MM.1S (cell line): ENCODE measurements around the gene NOXO1.

Experiments used
- DNase-seq: peaks from one replicate; pipeline ENCODE4 v3.0.0-alpha.2; 2015
- H2AFZ ChIP-seq: fragments of 300-600 bp; sonication (generic); 2 replicates; pipeline ENCODE4 v1.6.0; 2016; ENCODE audit warnings: antibody characterized with exemption, low read length
- H3F3A ChIP-seq: fragments of 300-600 bp; sonication (generic); 2 replicates; pipeline ENCODE4 v1.6.1; 2016; ENCODE audit warnings: mild to moderate bottlenecking, antibody characterized with exemption, low read length, moderate library complexity, mixed read lengths; ENCODE audit not compliant: insufficient read depth
- H3K27ac ChIP-seq: fragments of 300-600 bp; sonication (generic); 2 replicates; pipeline ENCODE4 v1.5.1; 2016; ENCODE audit warnings: mild to moderate bottlenecking, low read length
- H3K27me3 ChIP-seq: fragments of 300-600 bp; sonication (generic); replicated peaks from 2 replicates; pipeline ENCODE4 v1.6.0; 2016; ENCODE audit warnings: low read length; ENCODE audit not compliant: insufficient read depth
- H3K36me3 ChIP-seq: fragments of 300-600 bp; sonication (generic); replicated peaks from 2 replicates; pipeline ENCODE4 v1.6.1; 2016; ENCODE audit warnings: mild to moderate bottlenecking, low read length, mixed read lengths; ENCODE audit not compliant: insufficient read depth
- H3K4me1 ChIP-seq: fragments of 300-600 bp; sonication (generic); 2 replicates; pipeline ENCODE4 v1.6.1; 2016; ENCODE audit warnings: low read length, mixed read lengths
- H3K4me2 ChIP-seq: fragments of 300-600 bp; sonication (generic); 2 replicates; pipeline ENCODE4 v1.6.0; 2016; ENCODE audit warnings: low read depth, low read length
- H3K4me3 ChIP-seq: fragments of 300-600 bp; sonication (generic); 2 replicates; pipeline ENCODE4 v1.5.1; 2016; ENCODE audit warnings: low read length, mixed read lengths
- H3K79me2 ChIP-seq: fragments of 300-600 bp; sonication (generic); 2 replicates; pipeline ENCODE4 v1.6.1; 2016; ENCODE audit warnings: mixed run types, low read length, mixed read lengths
- H3K9ac ChIP-seq: fragments of 300-600 bp; sonication (generic); 2 replicates; pipeline ENCODE4 v1.6.1; 2016; ENCODE audit warnings: low read length, mixed read lengths
- H3K9me2 ChIP-seq: fragments of 300-600 bp; sonication (generic); replicated peaks from 2 replicates; pipeline ENCODE4 v1.6.1; 2016; ENCODE audit warnings: mild to moderate bottlenecking, low read length, mixed read lengths; ENCODE audit not compliant: insufficient read depth
- H3K9me3 ChIP-seq: fragments of 300-600 bp; sonication (generic); replicated peaks from 2 replicates; pipeline ENCODE4 v1.6.1; 2016; ENCODE audit warnings: mild to moderate bottlenecking, low read length, mixed read lengths; ENCODE audit not compliant: insufficient read depth
- H4K20me1 ChIP-seq: fragments of 300-600 bp; sonication (generic); 2 replicates; pipeline ENCODE4 v1.6.1; 2016; ENCODE audit warnings: mild to moderate bottlenecking, low read length, moderate library complexity, mixed read lengths; ENCODE audit not compliant: insufficient read depth
- CTCF ChIP-seq: fragments of 300-600 bp; sonication (generic); IDR thresholded peaks from 2 replicates; pipeline ENCODE4 v1.5.1; 2016; ENCODE audit warnings: antibody characterized with exemption, low read length, mixed read lengths
- EZH2 ChIP-seq: fragments of 300-600 bp; sonication (generic); optimal IDR thresholded peaks from 2 replicates; pipeline ENCODE3; 2017; ENCODE audit warnings: low read depth, mild to moderate bottlenecking, antibody characterized with exemption, low read length, mixed read lengths
- EZH2phosphoT487 ChIP-seq: fragments of 300-600 bp; sonication (generic); IDR thresholded peaks from 2 replicates; pipeline ENCODE4 v1.6.1; 2018; ENCODE audit warnings: antibody characterized with exemption, low read length

NOXO1 gene

GRCh38 chr16:1974157-1975070 lies 6.9 kb downstream of the NOXO1 start:
- no peaks in the 10 kb centered on the region for H4K20me1 ChIP-seq
- H3K4me3 ChIP-seq: no peak overlapping the region
- no peak overlapping the region for H3K4me2 ChIP-seq
- no peak for DNase-seq
- H3K27me3 ChIP-seq: no peaks in the 10 kb centered on the region
- H3K9me2 ChIP-seq: no peaks in the 10 kb centered on the region
- no peaks in the 10 kb centered on the region for H3K9me3 ChIP-seq
- no peak overlapping the region for H3K27ac ChIP-seq
- peaks cover 4% of the 10 kb centered on the region; the same call in 1 of the 2 replicates for H3F3A ChIP-seq
- H3K36me3 ChIP-seq: no peaks in the 10 kb centered on the region
- H3K79me2 ChIP-seq: peaks cover 23% of the 10 kb centered on the region
- H2AFZ ChIP-seq: no peak overlapping the region
- 0 out of 2 replicates have a peak, but pooled peaks cover 3% of the 10 kb centered on the region for H3K4me1 ChIP-seq
- TF ChIP-seq EZH2phosphoT487 (no peak), EZH2 (no peak), CTCF (no peak)
- H3K9ac ChIP-seq: no peak overlapping the region

- TF ChIP-seq CTCF (no peak), EZH2phosphoT487 (no peak), EZH2 (no peak)
- H3K36me3 ChIP-seq: no peaks in the 10 kb centered on the region
- no peaks in the 10 kb centered on the region for H3K9me2 ChIP-seq
- peak overlapping the region; percentile 89; the same call in 1 of the 2 replicates for H3K4me2 ChIP-seq
- H3K9ac ChIP-seq: no peak overlapping the region
- H3K9me3 ChIP-seq: no peaks in the 10 kb centered on the region
- H3K4me3 ChIP-seq: no peak overlapping the region
- no peaks in the 10 kb centered on the region for H4K20me1 ChIP-seq
- DNase-seq: no peak
- 0 out of 2 replicates have a peak, but pooled peaks cover 3% of the 10 kb centered on the region for H3K4me1 ChIP-seq
- no peak overlapping the region for H2AFZ ChIP-seq
- peaks cover 23% of the 10 kb centered on the region for H3K79me2 ChIP-seq
- no peaks in the 10 kb centered on the region for H3K27me3 ChIP-seq
- H3F3A ChIP-seq: peaks cover 4% of the 10 kb centered on the region; the same call in 1 of the 2 replicates
- no peak overlapping the region for H3K27ac ChIP-seq
These were observed 7.7 kb downstream of the NOXO1 start for GRCh38 chr16:1973461-1974156.

GRCh38 chr16:1972490-1972877 lies 8.8 kb downstream of the NOXO1 start:
- H3K79me2 ChIP-seq: peaks cover 23% of the 10 kb centered on the region
- H3K9ac ChIP-seq: peak overlapping the region; percentile 95
- H2AFZ ChIP-seq: 0 out of 2 replicates have a peak overlapping the region, but pooled peaks have one; percentile 69
- peaks cover 4% of the 10 kb centered on the region; the same call in 1 of the 2 replicates for H3F3A ChIP-seq
- H3K4me3 ChIP-seq: peak overlapping the region; percentile 93
- H3K27me3 ChIP-seq: no peaks in the 10 kb centered on the region
- H3K27ac ChIP-seq: peak overlapping the region; percentile 55; the same call in 1 of the 2 replicates
- no peaks in the 10 kb centered on the region for H3K9me2 ChIP-seq
- no peak for DNase-seq
- TF ChIP-seq EZH2 (no peak), CTCF (no peak), EZH2phosphoT487 (no peak)
- H3K4me2 ChIP-seq: peak overlapping the region; percentile 89
- no peaks in the 10 kb centered on the region for H3K9me3 ChIP-seq
- H3K4me1 ChIP-seq: 0 out of 2 replicates have a peak, but pooled peaks cover 3% of the 10 kb centered on the region
- no peaks in the 10 kb centered on the region for H3K36me3 ChIP-seq
- H4K20me1 ChIP-seq: no peaks in the 10 kb centered on the region
